Mucosa of descending colon (tissue), 3 donors: ENCODE data around the gene SERPINA6. TPM values are rescaled to one million over a fixed set of nuclear protein-coding genes. Genes with fewer than 3 reads are reported as not detected.
"Not testable (repeated sequence)": the region's sequence is repeated elsewhere in the genome, so short reads cannot be mapped to it uniquely, and the experiment has no call there.

ENCODE experiments used
- ATAC-seq: fragments of 200-7000 bp; cut with Tn5 transposase; one replicate; pipeline ENCODE4 v1.9.1; 2020; ENCODE audit warnings: mild to moderate bottlenecking, moderate library complexity
- DNase-seq, 3 donors: peaks; one replicate each; pipeline ENCODE4 v3.0.0-alpha.2; 2020
- H3K36me3 ChIP-seq: fragments of 200-600 bp; one replicate; pipeline ENCODE4 v1.8.0; 2021; ENCODE audit warnings: low read depth, mild to moderate bottlenecking
- H3K4me1 ChIP-seq: fragments of 200-600 bp; one replicate; pipeline ENCODE4 v1.8.0; 2021; ENCODE audit warnings: low read depth, mild to moderate bottlenecking
- H3K4me3 ChIP-seq: fragments of 200-600 bp; one replicate; pipeline ENCODE4 v1.8.0; 2021; ENCODE audit warnings: mild to moderate bottlenecking
- H3K9me3 ChIP-seq: fragments of 200-600 bp; one replicate; pipeline ENCODE4 v1.8.0; 2021; ENCODE audit warnings: mild to moderate bottlenecking
- CTCF ChIP-seq: fragments of 200-600 bp; IDR thresholded peaks from one replicate; pipeline ENCODE4 v1.8.0; 2022; ENCODE audit warnings: antibody characterized with exemption, mild to moderate bottlenecking
- intact Hi-C, 2 donors: fragments of 100-400 bp; cut with DNase I in 1 of 2; cut with micrococcal nuclease in 1 of 2; formaldehyde crosslinking; loops; one replicate each; pipeline versions ENCODE4 v1.11.0 to v1.11.1; 2022; cut with DNase I, micrococcal nuclease
- total RNA-seq, 3 donors: library from RNA; stranded (reverse); fragmentation: NEBNext Ultra II Directional in 2 of 3; extraction: Animal tissue kit (Norgen Biotek cat#: 25700) in 2 of 3; gene quantifications; one replicate each; pipeline versions ENCODE4 v1.2.1 to v1.2.4, GENCODE V29; 2021 to 2023
- donor health status: DM: no; HTN: no; CAD: no; lungs with moderate emphysema.
- donor health status: DM: no; HTN: no; CAD: no.
- donor health status: DM: no; HTN: yes; CAD: no.

The SERPINA6 gene
- total RNA-seq, 3 donors from 2014 or later: 0.44 to 4.7 (median 2.0) TPM

DNA sequence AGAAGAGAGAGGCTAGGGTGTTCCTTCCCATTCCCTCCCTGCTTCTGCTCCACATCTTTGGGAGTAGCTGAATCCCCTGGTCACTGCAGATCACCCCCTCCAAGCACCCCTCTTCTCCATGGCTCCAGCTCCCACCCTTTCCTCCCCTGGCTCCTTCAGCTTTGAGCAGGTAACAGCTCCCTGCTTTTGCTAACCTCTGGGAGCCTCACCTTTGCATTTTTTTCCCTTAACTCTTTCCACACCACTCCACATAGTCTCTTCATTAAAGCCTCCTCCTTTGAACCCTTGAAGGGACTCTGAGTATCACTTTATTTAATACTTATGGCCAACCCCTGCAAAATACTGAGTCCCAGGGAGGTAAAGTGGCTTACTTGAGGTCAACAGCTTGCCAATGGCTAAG, 25.7 kb upstream of the SERPINA6 start:
- intact Hi-C loops: no loop called here
- no peak for ATAC-seq
- no peaks in the 10 kb centered on the region for H3K9me3 ChIP-seq
- DNase-seq: no peak
- no peak overlapping the region for H3K4me3 ChIP-seq
- no peaks in the 10 kb centered on the region for H3K4me1 ChIP-seq
- H3K36me3 ChIP-seq: no peaks in the 10 kb centered on the region
- no peak for TF ChIP-seq CTCF

DNA sequence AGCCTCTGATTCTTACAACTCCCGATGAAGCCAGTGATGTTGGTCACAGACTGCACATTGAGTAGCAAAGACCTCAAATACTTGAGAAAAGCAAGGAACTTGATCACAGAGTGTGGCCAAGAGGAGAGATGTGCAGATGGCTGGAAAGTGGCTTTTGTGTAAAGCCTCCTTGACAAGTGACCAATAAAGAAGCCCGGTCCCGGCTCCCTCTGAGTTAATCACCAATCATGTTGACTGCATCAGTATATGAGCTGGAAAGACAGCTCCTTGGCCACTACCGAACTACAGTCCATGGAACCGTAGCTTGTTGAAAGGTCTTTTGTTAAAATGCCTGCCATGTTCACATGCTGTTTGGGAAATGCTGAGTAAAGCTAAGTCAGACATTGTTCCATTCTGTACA, 23.7 kb upstream of the SERPINA6 start:
- intact Hi-C loops: no loop called here
- ATAC-seq: no peak
- no peak for TF ChIP-seq CTCF
- no peak for DNase-seq
- Histone ChIP-seq H3K4me3 (no peak overlapping the region), H3K4me1 (peaks cover 3% of the 10 kb centered on the region), H3K36me3 (no peaks in the 10 kb centered on the region), H3K9me3 (no peaks in the 10 kb centered on the region)

DNA sequence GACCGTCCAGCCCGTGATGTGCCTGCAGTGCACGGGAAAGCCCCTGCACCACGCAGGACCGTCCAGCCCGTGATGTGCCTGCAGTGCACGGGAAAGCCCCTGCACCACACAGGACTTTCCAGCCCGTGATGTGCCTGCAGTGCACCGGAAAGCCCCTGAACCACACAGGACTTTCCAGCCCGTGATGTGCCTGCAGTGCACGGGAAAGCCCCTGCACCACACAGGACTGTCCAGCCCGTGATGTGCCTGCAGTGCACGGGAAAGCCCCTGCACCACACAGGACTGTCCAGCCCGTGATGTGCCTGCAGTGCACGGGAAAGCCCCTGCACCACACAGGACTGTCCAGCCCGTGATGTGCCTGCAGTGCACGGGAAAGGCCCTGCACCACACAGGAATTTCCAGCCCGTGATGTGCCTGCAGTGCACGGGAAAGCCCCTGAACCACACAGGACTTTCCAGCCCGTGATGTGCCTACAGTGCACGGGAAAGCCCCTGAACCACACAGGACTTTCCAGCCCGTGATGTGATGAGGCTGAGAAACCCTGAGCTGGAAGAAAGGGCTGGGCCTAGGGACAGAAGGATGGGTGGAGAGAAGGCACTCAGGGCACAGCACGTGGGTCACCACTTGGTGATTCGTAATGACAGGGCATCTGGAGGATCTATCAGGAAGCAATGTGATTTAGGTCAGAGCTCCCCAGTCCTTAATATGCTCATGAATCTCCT, 23.1 kb upstream of the SERPINA6 start:
- H3K4me1 ChIP-seq, H3K9me3 ChIP-seq, ATAC-seq, DNase-seq, H3K36me3 ChIP-seq, H3K4me3 ChIP-seq, intact Hi-C loops: not testable (repeated sequence)

DNA sequence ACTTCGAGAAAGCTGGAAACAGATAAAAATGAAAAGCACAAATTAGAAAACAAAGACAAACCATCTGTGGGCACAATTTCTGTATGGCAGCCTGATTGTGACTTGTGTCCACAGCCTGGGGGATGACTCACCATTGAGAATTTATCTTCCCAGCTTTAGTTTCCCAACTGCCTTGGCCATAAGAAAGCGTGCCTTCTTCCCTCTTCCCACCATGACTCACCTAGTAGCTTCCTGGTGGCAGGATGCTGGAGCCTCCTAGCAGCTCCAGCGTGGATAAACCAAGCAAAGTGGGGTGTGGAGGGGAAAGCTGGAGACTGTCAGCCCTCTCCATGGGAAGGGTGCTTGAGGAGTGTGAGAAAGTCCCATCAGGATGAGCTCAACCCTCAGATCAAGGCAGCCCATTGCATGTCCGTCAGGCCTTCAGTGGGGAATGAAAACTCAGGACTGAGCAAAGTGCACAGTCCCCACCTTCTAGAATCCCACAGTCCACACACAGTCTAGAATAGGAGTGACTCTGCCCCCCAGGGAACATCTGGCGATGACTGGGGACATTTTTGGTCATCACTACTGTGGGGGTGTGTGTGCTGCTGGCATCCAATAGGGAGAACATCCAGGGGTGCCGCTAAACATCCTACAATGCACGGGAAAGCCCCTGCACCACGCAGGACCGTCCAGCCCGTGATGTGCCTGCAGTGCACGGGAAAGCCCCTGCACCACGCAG, 22.4 kb upstream of the SERPINA6 start:
- no peak for TF ChIP-seq CTCF
- Histone ChIP-seq H3K4me1 (peaks cover 9% of the 10 kb centered on the region), H3K9me3 (no peaks in the 10 kb centered on the region), H3K4me3 (no peak overlapping the region), H3K36me3 (no peaks in the 10 kb centered on the region)
- ATAC-seq (peak; percentile 51), DNase-seq (no peak)
- intact Hi-C loops: no loop called here

DNA sequence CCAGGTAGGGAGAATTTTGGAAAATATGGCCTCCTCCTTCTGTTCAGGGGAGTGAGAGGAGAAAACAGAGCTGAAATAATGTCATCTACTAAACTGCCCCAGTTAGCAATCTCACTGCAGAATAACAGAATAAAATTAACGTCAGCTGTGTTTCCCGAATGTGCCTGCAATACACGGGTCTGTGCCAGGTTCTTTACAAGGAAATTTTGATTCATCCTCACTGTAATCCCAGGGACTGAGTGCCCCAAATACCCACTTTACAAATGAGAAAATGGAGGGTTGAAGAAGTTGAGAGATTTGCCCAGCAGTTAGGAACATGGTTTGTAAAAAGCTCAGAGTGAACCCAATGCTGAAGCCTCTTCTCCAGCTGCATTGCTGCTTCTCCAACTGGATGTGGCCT, 21.3 kb upstream of the SERPINA6 start:
- DNase-seq (no peak), ATAC-seq (no peak)
- H3K4me1 ChIP-seq: peaks cover 9% of the 10 kb centered on the region
- no peaks in the 10 kb centered on the region for H3K36me3 ChIP-seq
- H3K4me3 ChIP-seq: no peak overlapping the region
- H3K9me3 ChIP-seq: no peaks in the 10 kb centered on the region
- no peak for TF ChIP-seq CTCF
- intact Hi-C loops: no loop called here

DNA sequence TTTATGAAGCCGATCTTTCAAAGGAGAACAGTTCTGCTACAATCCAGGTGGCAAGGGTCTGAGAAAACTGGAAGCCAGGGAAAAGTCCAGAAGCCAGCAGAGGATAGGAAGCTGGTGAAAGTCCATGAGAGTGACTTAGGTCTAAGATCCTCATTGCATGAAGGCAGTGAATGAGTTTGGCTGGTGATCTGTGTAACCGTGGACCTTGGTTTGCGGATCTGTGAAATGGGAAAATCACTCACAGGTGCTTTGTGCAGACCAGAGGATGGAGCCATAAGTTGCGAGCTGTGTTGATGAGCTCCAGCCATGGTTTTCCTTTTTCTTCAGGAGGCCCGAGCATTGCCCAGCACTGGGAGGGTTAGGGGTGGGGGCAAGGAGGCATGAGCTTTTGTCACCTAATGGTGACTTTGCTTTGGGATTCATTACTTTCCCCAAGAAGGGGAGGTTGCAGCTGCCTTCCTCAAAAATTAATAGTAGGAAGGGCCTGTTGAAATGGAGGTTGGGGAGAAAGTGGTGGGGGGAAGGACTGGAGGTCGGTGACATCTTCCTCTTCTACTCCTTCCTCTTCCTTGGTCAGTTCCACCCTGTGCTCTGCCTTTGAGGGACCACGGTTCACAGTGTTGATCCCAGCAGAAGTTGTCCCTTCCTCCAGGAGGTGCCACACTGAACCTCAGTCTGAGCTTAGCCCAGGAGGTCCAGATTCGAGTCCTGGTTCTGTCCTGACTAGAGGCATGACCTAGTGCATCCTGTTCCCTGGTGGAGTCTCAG, 20.3 kb upstream of the SERPINA6 start:
- ATAC-seq (no peak), DNase-seq (no peak)
- Histone ChIP-seq H3K4me1 (peaks cover 9% of the 10 kb centered on the region), H3K4me3 (no peak overlapping the region), H3K9me3 (no peaks in the 10 kb centered on the region), H3K36me3 (no peaks in the 10 kb centered on the region)
- intact Hi-C loops: no loop called here
- no peak for TF ChIP-seq CTCF
